OCI-LY7 (cell line): ENCODE data around the gene LSM4. TPM values are rescaled to one million over a fixed set of nuclear protein-coding genes. Genes with fewer than 3 reads are reported as not detected.

Experiments
- BruUV-seq: library from RNA; stranded (reverse); fragments of 400-500 nt; replicated peaks from 2 replicates; lab custom pipeline; 2021; lab: Mats Ljungman, UMichigan
- CTCF ChIA-PET: fragments of 300-600 bp; sonication (Branson Sonifier 250); formaldehyde crosslinking; loops from one replicate; lab custom pipeline; 2022; ENCODE audit warnings: antibody characterized with exemption; ENCODE audit not compliant: unreplicated experiment; lab: Charles Lee
- POLR2A ChIA-PET: fragments of 300-600 bp; sonication (Branson Sonifier 250); formaldehyde crosslinking; loops from one replicate; lab custom pipeline; 2022; ENCODE audit warnings: antibody characterized with exemption; lab: Charles Lee
- DNase-seq: peaks from one replicate; pipeline ENCODE4 v3.0.0-alpha.2; 2015; ENCODE audit warnings: low spot score
- H2AFZ ChIP-seq: fragments of 200-600 bp; sonication (generic), shearing (Covaris generic); 2 replicates; pipeline ENCODE4 v1.6.1; 2014; ENCODE audit warnings: mild to moderate bottlenecking, antibody characterized with exemption, low read length, moderate library complexity
- H3K27ac ChIP-seq: fragments of 200-600 bp; sonication (generic); 2 replicates; pipeline ENCODE4 v1.5.1; 2014; ENCODE audit warnings: mixed run types, low read depth, mild to moderate bottlenecking, moderate library complexity, low read length, inconsistent platforms; ENCODE audit not compliant: poor library complexity, severe bottlenecking
- H3K36me3 ChIP-seq: fragments of 200-600 bp; sonication (generic); 2 replicates; pipeline ENCODE4 v1.6.1; 2014; ENCODE audit warnings: mild to moderate bottlenecking, antibody characterized with exemption, low read length, moderate library complexity, mixed read lengths; ENCODE audit not compliant: insufficient read depth
- H3K4me1 ChIP-seq: fragments of 200-600 bp; sonication (generic); 2 replicates; pipeline ENCODE4 v1.5.1; 2014; ENCODE audit warnings: mild to moderate bottlenecking, low read length; ENCODE audit not compliant: insufficient read depth, poor library complexity, severe bottlenecking
- H3K4me2 ChIP-seq: fragments of 200-600 bp; sonication (generic); 2 replicates; pipeline ENCODE4 v1.6.1; 2014; ENCODE audit warnings: mild to moderate bottlenecking, low read length
- H3K4me3 ChIP-seq: fragments of 200-600 bp; sonication (generic); 2 replicates; pipeline ENCODE4 v1.5.1; 2014; ENCODE audit warnings: mild to moderate bottlenecking, low read depth, low read length; ENCODE audit not compliant: poor library complexity, severe bottlenecking
- H3K79me2 ChIP-seq: fragments of 200-600 bp; sonication (generic); 2 replicates; pipeline ENCODE4 v1.6.1; 2016; ENCODE audit warnings: low read depth, mild to moderate bottlenecking, low read length, moderate library complexity, mixed read lengths; ENCODE audit not compliant: insufficient read depth
- H3K9me2 ChIP-seq: fragments of 200-600 bp; sonication (generic); 2 replicates; pipeline ENCODE4 v1.6.1; 2016; ENCODE audit warnings: mild to moderate bottlenecking, low read length, mixed read lengths; ENCODE audit not compliant: insufficient read depth
- H3K9me3 ChIP-seq: fragments of 200-600 bp; sonication (generic); 2 replicates; pipeline ENCODE4 v1.6.1; 2014; ENCODE audit warnings: mild to moderate bottlenecking, mixed run types, low read length, mixed read lengths
- H4K20me1 ChIP-seq: fragments of 200-600 bp; sonication (generic); 2 replicates; pipeline ENCODE4 v1.6.1; 2014; ENCODE audit warnings: mild to moderate bottlenecking, antibody characterized with exemption, low read length, moderate library complexity, mixed read lengths; ENCODE audit not compliant: insufficient read depth
- CTCF ChIP-seq: fragments of 200-600 bp; sonication (generic); conservative IDR thresholded peaks from 2 replicates; pipeline ENCODE4 v1.5.1; 2014; ENCODE audit warnings: mild to moderate bottlenecking, antibody characterized with exemption, low read length, moderate library complexity, mixed read lengths
- EZH2phosphoT487 ChIP-seq: fragments of 200-600 bp; sonication (generic); IDR thresholded peaks from 2 replicates; pipeline ENCODE4 v1.6.1; 2018; ENCODE audit warnings: low read depth, borderline replicate concordance, mild to moderate bottlenecking, mixed run types, antibody characterized with exemption, low read length, moderate library complexity, mixed read lengths
- intact Hi-C: fragments of 100-400 bp; cut with micrococcal nuclease; formaldehyde crosslinking; loops from one replicate; pipeline ENCODE4 v1.10.0; 2022; ENCODE audit not compliant: unreplicated experiment
- total RNA-seq, 2 experiments: library from RNA; depleted of rRNA in 1 of 2; stranded (reverse); fragments of >200 nt in 1 of 2; shearing (Covaris generic) in 1 of 2; gene quantifications; 2 replicates each; pipeline ENCODE4 v1.2.3, GENCODE V29; 2014 to 2022

LSM4 gene
- total RNA-seq, 2 experiments from 2014 or later, result 232 to 451 TPM

DNA sequence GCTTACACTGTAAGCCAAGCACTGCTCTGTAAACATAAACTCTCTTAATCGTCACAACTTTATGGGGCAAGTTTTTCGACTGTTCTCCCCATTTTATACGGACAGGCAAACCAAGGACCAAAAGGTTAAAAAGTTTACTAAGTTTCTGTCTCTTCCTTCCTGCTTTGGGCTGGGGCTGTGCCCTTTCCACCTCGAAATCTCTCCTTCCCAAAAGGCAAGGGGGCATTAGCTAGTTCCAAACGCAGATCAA lies 43.7 kb downstream of the LSM4 start:
- peaks cover 10% of the 10 kb centered on the region; the same call in 1 of the 2 replicates for H4K20me1 ChIP-seq
- intact Hi-C loops, result loop anchor here (1.0 to 2.0 kb wide), 4 partner anchors 26 to 74 kb away; partner anchors contain the start of genes LSM4 and RAB3A
- H3K79me2 ChIP-seq, result peaks cover 20% of the 10 kb centered on the region; the same call in 1 of the 2 replicates
- peak overlapping the region; percentile 80 for H3K4me3 ChIP-seq
- H3K27ac ChIP-seq, result peak overlapping the region; percentile 86
- H3K9me2 ChIP-seq, result no peaks in the 10 kb centered on the region
- DNase-seq, result no peak
- ChIA-PET CTCF (interaction anchor here (0.6 to 2.3 kb wide), 8 partner anchors 13 to 109 kb away, joined by 3 to 22 read pairs (median 6); partner anchors contain the start of gene LSM4), POLR2A (interaction anchor here (0.7 to 3.8 kb wide), 8 partner anchors 14 to 123 kb away, joined by 3 to 44 read pairs (median 12); partner anchors contain the start of gene LSM4)
- peaks cover 21% of the 10 kb centered on the region for H3K4me1 ChIP-seq
- no peaks in the 10 kb centered on the region for H3K9me3 ChIP-seq
- no TSS peak for BruUV-seq
- peaks cover 16% of the 10 kb centered on the region; the same call in 1 of the 2 replicates for H3K36me3 ChIP-seq
- H3K4me2 ChIP-seq, result peak overlapping the region; percentile 66
- no peak overlapping the region for H2AFZ ChIP-seq
- TF ChIP-seq EZH2phosphoT487 (no peak), CTCF (no peak)

DNA sequence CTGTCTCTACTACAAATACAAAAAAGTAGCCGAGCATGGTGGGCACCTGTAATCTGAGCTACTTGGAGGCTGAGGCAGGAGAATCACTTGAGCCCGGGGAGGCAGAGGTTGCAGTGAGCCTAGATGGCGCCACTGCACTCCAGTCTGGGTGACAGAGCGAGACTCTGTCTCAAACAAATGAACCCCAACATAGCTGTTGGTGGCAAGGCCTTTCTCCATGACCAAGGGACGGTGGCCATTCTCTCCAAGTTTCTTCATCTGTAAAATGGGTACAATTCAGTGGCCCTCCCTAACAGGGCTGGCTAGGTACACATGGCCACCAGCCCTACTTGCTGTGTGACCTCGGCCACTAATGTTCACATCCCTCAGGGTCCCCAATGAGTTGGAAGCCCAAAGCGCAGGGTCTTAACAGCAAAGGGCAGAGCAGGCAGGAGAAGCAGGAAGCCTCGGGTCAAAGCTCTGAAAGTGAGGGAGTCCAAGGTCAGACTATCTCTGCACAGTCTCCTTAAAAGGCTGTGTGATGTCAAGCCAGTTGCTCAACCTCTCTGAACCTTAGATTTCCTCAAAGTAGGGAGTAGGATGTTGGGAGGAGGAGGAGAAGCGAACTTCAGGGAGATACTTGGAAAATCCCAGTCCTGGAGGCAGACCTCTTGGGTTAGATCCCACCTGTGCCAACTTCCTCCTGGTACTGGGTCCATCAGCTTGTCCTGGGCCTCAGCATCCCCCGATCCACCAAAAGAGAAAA lies 44.2 kb downstream of the LSM4 start:
- peak; percentile 41 for DNase-seq
- Histone ChIP-seq H3K27ac (peak overlapping the region; percentile 86), H3K4me2 (peak overlapping the region; percentile 66), H3K4me3 (peak overlapping the region; percentile 80), H3K9me3 (no peaks in the 10 kb centered on the region), H2AFZ (no peak overlapping the region), H3K4me1 (peaks cover 21% of the 10 kb centered on the region), H3K36me3 (peaks cover 16% of the 10 kb centered on the region; the same call in 1 of the 2 replicates), H4K20me1 (peaks cover 10% of the 10 kb centered on the region; the same call in 1 of the 2 replicates), H3K79me2 (peaks cover 20% of the 10 kb centered on the region; the same call in 1 of the 2 replicates), H3K9me2 (no peaks in the 10 kb centered on the region)
- POLR2A ChIA-PET, result interaction anchor here (0.7 to 3.8 kb wide), 10 partner anchors 14 to 651 kb away, joined by 3 to 44 read pairs (median 4); partner anchors contain the start of gene LSM4
- CTCF ChIA-PET, result interaction anchor here (0.6 to 2.3 kb wide), 6 partner anchors 44 to 109 kb away, joined by 3 to 22 read pairs (median 7); partner anchors contain the start of gene LSM4
- TF ChIP-seq EZH2phosphoT487 (no peak), CTCF (peak; percentile 78)
- intact Hi-C loops, result loop anchor here (1.0 to 2.0 kb wide), 4 partner anchors 27 to 74 kb away; partner anchors contain the start of genes LSM4 and RAB3A
- BruUV-seq, result no TSS peak
